Activated CD4-positive, alpha-beta memory T cell treated with anti-CD3 and anti-CD28 coated beads, Interleukin-2, amount 10 ng/mL, durations not matched to agents 7 days and 5 days (primary cell): ENCODE data around the gene TINAGL1. TPM values are rescaled to one million over a fixed set of nuclear protein-coding genes. Genes with fewer than 3 reads are reported as not detected.

Experiments used
- CTCF ChIA-PET: fragments of 350-600 bp; sonication (Branson Sonifier 250); formaldehyde crosslinking; loops from one replicate; lab custom pipeline; 2021; ENCODE audit warnings: antibody characterized with exemption, inconsistent platforms; lab: Charles Lee
- POLR2A ChIA-PET: fragments of 350-600 bp; sonication (Branson Sonifier 250); formaldehyde crosslinking; loops from one replicate; lab custom pipeline; 2021; ENCODE audit warnings: antibody characterized with exemption; lab: Charles Lee
- DNase-seq: peaks from one replicate; pipeline ENCODE4 v3.0.0-alpha.2; 2020
- H3K27ac Mint-ChIP-seq: one replicate; pipeline ENCODE4 v1.8.0; 2021; ENCODE audit warnings: mild to moderate bottlenecking, mixed read lengths
- H3K27me3 Mint-ChIP-seq: one replicate; pipeline ENCODE4 v1.8.0; 2021; ENCODE audit warnings: mixed read lengths
- H3K36me3 Mint-ChIP-seq: one replicate; pipeline ENCODE4 v1.8.0; 2021; ENCODE audit warnings: low read depth, mixed read lengths
- H3K4me1 Mint-ChIP-seq: one replicate; pipeline ENCODE4 v1.8.0; 2021; ENCODE audit warnings: mixed read lengths
- H3K4me3 Mint-ChIP-seq: one replicate; pipeline ENCODE4 v1.8.0; 2021; ENCODE audit warnings: mild to moderate bottlenecking, mixed read lengths
- H3K9me3 Mint-ChIP-seq: one replicate; pipeline ENCODE4 v1.8.0; 2021; ENCODE audit warnings: mixed read lengths
- total RNA-seq, 2 experiments: library from RNA; stranded (reverse); gene quantifications; one replicate each; pipeline ENCODE4 v1.2.3, GENCODE V29; 2021

Gene TINAGL1
- total RNA-seq, 2 experiments from 2014 or later, result not detected

GRCh38 chr1:31571340-31572295 lies 4.7 kb upstream of the TINAGL1 start:
- no peak overlapping the region for H3K27ac Mint-ChIP-seq
- ChIA-PET POLR2A (no interaction called here), CTCF (no interaction called here)
- no peaks in the 10 kb centered on the region for H3K36me3 Mint-ChIP-seq
- peak; percentile 3 for DNase-seq
- H3K4me3 Mint-ChIP-seq, result no peak overlapping the region
- no peaks in the 10 kb centered on the region for H3K9me3 Mint-ChIP-seq
- H3K27me3 Mint-ChIP-seq, result peaks cover 18% of the 10 kb centered on the region
- peaks cover 2% of the 10 kb centered on the region for H3K4me1 Mint-ChIP-seq

GRCh38 chr1:31572323-31573104 lies 3.8 kb upstream of the TINAGL1 start:
- CTCF ChIA-PET, result no interaction called here
- peaks cover 2% of the 10 kb centered on the region for H3K4me1 Mint-ChIP-seq
- no peak overlapping the region for H3K27ac Mint-ChIP-seq
- POLR2A ChIA-PET, result no interaction called here
- H3K27me3 Mint-ChIP-seq, result peaks cover 18% of the 10 kb centered on the region
- no peaks in the 10 kb centered on the region for H3K36me3 Mint-ChIP-seq
- peak; percentile 14 for DNase-seq
- no peaks in the 10 kb centered on the region for H3K9me3 Mint-ChIP-seq
- H3K4me3 Mint-ChIP-seq, result no peak overlapping the region

DNA sequence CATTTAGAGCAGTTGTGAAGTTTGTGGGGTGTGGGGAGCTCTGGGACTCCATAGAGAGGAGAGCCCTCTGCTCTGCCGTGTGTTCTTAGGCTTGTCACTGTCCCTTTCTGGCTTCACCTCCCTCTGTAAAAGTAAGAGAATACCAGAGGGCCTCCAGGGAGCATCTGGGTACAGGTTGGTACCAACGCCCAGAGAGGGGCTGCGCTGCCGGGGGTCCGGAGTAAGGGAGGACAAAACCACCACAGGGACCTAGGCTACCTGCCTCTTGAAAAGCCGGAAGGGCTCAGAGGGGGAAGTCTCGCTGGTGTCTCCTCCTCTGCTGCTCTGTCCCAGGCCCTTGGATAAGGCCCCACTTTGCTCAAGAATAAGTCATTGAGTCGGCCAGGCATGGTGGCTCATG lies 3.1 kb upstream of the TINAGL1 start:
- ChIA-PET CTCF (no interaction called here), POLR2A (no interaction called here)
- Mint-ChIP-seq H3K4me1 (peaks cover 2% of the 10 kb centered on the region), H3K4me3 (no peak overlapping the region), H3K9me3 (no peaks in the 10 kb centered on the region), H3K27me3 (peaks cover 18% of the 10 kb centered on the region), H3K36me3 (no peaks in the 10 kb centered on the region), H3K27ac (no peak overlapping the region)
- peak; percentile 5 for DNase-seq

DNA sequence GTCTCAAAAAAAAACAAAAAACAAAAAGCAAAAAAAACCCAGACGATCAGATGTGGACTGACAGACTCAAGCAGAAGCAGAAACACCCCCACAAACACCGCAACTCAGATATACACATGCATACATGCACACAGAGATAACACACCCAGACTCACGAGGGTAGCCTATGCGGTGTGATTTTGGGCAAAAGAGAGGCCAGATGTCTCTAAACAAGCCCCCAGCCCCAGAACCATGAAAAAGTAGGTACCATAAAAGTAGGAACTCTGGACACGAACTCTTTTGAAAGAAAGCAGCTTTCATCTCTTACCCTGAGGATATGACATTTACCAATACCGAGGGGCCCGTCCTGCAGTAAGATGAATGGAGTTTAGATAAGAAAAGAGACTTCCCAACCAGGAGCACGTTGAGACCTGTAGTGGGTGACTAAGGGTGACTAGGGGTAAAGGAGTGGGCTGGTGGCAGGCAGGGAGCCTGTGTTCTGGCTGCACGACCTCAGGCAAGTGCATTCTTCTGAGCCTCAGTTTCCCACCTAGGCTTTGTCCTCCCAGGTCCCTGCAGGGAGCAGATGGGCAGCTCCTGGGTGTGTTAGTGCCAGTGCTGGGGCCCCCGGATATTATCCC lies 1.5 kb upstream of the TINAGL1 start:
- Mint-ChIP-seq H3K27me3 (peaks cover 16% of the 10 kb centered on the region), H3K4me3 (no peak overlapping the region), H3K9me3 (no peaks in the 10 kb centered on the region), H3K4me1 (peaks cover 2% of the 10 kb centered on the region), H3K36me3 (no peaks in the 10 kb centered on the region), H3K27ac (no peak overlapping the region)
- no peak for DNase-seq
- ChIA-PET POLR2A (no interaction called here), CTCF (no interaction called here)

DNA sequence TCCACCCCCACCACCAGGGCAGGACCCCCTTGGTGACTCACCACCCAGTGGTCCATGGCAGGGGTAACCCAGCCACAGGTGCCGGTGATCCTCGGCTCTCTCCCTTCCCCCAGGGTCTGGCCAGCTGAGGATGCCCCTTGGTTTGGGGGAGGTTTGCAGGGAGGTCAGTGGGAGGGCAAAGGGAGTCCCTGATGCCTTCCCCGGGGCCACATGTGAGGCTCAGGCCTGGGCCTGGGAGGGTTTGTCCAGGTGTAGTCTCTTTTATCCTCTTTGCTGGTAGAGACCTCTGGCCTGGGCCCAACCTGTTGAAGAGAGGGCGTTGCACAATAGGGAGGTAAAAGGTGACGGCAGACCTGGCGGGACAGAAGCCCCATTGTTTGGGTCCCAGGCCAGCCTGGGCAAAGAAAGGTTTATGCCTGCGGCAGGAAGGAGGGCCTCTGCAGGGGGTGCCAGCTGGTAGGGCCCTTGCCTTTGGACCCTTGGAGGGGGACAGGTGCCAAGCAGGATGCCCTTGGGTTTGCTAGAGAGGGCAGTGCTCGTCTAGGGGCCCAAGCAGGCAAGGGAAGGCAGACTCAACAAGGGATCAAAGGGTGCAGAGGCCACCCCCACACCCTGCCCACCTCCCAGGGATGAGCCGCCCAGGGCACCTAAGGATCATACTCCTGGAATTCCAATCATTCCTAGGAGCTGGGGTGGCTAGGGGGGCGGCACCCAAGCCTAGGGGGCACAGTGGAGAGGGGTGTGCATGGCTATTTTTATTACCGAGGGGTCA lies 760 bp upstream of the TINAGL1 start:
- Mint-ChIP-seq H3K27ac (no peak overlapping the region), H3K9me3 (no peaks in the 10 kb centered on the region), H3K4me1 (peaks cover 2% of the 10 kb centered on the region), H3K27me3 (peaks cover 15% of the 10 kb centered on the region), H3K4me3 (no peak overlapping the region), H3K36me3 (no peaks in the 10 kb centered on the region)
- CTCF ChIA-PET, result no interaction called here
- peak; percentile 8 for DNase-seq
- POLR2A ChIA-PET, result no interaction called here

GRCh38 chr1:31576743-31577455 lies 584 bp downstream of the TINAGL1 start:
- peaks cover 2% of the 10 kb centered on the region for H3K4me1 Mint-ChIP-seq
- ChIA-PET CTCF (no interaction called here), POLR2A (no interaction called here)
- no peak overlapping the region for H3K27ac Mint-ChIP-seq
- no peaks in the 10 kb centered on the region for H3K9me3 Mint-ChIP-seq
- peaks cover 7% of the 10 kb centered on the region for H3K27me3 Mint-ChIP-seq
- H3K4me3 Mint-ChIP-seq, result no peak overlapping the region
- no peaks in the 10 kb centered on the region for H3K36me3 Mint-ChIP-seq
- DNase-seq, result no peak

- Mint-ChIP-seq H3K9me3 (no peaks in the 10 kb centered on the region), H3K36me3 (no peaks in the 10 kb centered on the region), H3K27me3 (peaks cover 7% of the 10 kb centered on the region), H3K4me1 (peaks cover 2% of the 10 kb centered on the region), H3K27ac (no peak overlapping the region), H3K4me3 (no peak overlapping the region)
- no peak for DNase-seq
- ChIA-PET POLR2A (no interaction called here), CTCF (interaction anchor here (1.6 kb wide), 1 partner anchor 9 kb away, joined by 5 read pairs; no protein-coding TSS in a partner anchor)
These were observed 1.3 kb downstream of the TINAGL1 start for GRCh38 chr1:31577515-31578192.

DNA sequence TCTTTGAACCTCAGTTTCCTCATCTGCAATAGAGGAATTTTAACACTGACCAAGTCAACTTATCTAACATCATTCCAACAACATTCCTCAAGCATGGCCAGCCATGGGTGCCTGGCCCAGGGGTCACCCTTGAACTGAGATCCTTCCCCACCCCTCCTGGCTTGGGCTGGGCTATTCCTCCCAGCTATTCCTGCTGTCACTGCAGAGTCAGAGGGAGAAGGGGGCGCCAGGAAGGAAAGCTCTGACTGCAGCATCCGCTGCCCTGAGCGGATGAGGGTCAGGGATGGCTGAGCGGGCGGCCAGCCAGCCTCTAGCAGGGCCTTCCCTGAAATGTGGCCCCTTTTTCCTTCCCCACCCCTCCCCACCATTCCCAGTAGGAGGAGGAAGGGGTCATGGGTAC lies 3.1 kb downstream of the TINAGL1 start:
- ChIA-PET POLR2A (no interaction called here), CTCF (interaction anchor here (1.3 to 1.6 kb wide), 2 partner anchors 8 to 11 kb away, joined by 4 to 5 read pairs; no protein-coding TSS in a partner anchor)
- H3K9me3 Mint-ChIP-seq, result no peaks in the 10 kb centered on the region
- H3K27me3 Mint-ChIP-seq, result peaks cover 4% of the 10 kb centered on the region
- H3K4me1 Mint-ChIP-seq, result peaks cover 2% of the 10 kb centered on the region
- H3K27ac Mint-ChIP-seq, result no peak overlapping the region
- no peak for DNase-seq
- H3K36me3 Mint-ChIP-seq, result no peaks in the 10 kb centered on the region
- no peak overlapping the region for H3K4me3 Mint-ChIP-seq

DNA sequence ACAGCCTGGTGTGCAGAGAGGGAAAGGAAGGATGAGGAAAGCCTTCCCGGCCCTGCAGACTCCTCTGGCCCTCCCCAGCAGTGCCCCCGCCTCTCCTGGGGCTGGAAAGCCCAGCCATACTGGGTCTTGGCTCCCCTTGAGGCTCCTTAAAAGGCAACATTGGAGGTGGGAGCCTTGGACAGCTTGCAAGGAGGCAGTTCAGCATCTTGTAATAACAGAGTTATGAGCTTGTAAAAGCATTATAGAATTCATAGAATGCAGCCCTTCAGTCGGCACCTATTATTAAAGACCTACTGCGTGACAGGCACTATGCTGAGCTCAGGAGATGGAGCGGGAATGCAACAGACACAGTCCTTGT lies 4.2 kb downstream of the TINAGL1 start:
- H3K36me3 Mint-ChIP-seq, result no peaks in the 10 kb centered on the region
- H3K27ac Mint-ChIP-seq, result no peak overlapping the region
- ChIA-PET CTCF (no interaction called here), POLR2A (no interaction called here)
- peaks cover 2% of the 10 kb centered on the region for H3K4me1 Mint-ChIP-seq
- H3K9me3 Mint-ChIP-seq, result no peaks in the 10 kb centered on the region
- H3K27me3 Mint-ChIP-seq, result peaks cover 4% of the 10 kb centered on the region
- DNase-seq, result no peak
- no peak overlapping the region for H3K4me3 Mint-ChIP-seq

- no peak overlapping the region for H3K4me3 Mint-ChIP-seq
- no peak for DNase-seq
- no peak overlapping the region for H3K27ac Mint-ChIP-seq
- ChIA-PET POLR2A (no interaction called here), CTCF (no interaction called here)
- H3K36me3 Mint-ChIP-seq, result no peaks in the 10 kb centered on the region
- peaks cover 2% of the 10 kb centered on the region for H3K4me1 Mint-ChIP-seq
- H3K9me3 Mint-ChIP-seq, result no peaks in the 10 kb centered on the region
- H3K27me3 Mint-ChIP-seq, result peaks cover 4% of the 10 kb centered on the region
These were observed 4.7 kb downstream of the TINAGL1 start for GRCh38 chr1:31580891-31581603.
